Naive B cell (primary cell): ENCODE data around the gene BTBD2. TPM values are rescaled to one million over a fixed set of nuclear protein-coding genes. Genes with fewer than 3 reads are reported as not detected.
A peak's percentile ranks its signal among the peaks of the same experiment; 100 is the strongest.

Experiments
- ATAC-seq, 2 donors: fragments of 150-1000 bp; cut with Tn5 transposase; 2 replicates each; pipeline ENCODE4 v1.10.0; 2021; ENCODE audit warnings: low read depth in 2 of 2, mild to moderate bottlenecking in 2 of 2, moderate library complexity in 2 of 2
- DNase-seq: peaks from one replicate; pipeline ENCODE4 v3.0.0; 2022
- H3K27ac Mint-ChIP-seq, 6 donors: one replicate each; pipeline ENCODE4 v1.8.0; 2020 to 2022; ENCODE audit warnings: mild to moderate bottlenecking in 6 of 6, mixed read lengths in 6 of 6, moderate library complexity in 5 of 6, inconsistent platforms in 2 of 6
- H3K27me3 Mint-ChIP-seq, 3 donors: one replicate each; pipeline ENCODE4 v1.8.0; 2021 to 2022; ENCODE audit warnings: mixed read lengths in 3 of 3, mild to moderate bottlenecking in 1 of 3
- H3K36me3 Mint-ChIP-seq, 2 donors: one replicate each; pipeline ENCODE4 v1.8.0; 2020 to 2022; ENCODE audit warnings: mixed read lengths in 2 of 2, inconsistent platforms in 1 of 2, mild to moderate bottlenecking in 1 of 2
- H3K4me1 Mint-ChIP-seq, 3 donors: one replicate each; pipeline ENCODE4 v1.8.0; 2020 to 2022; ENCODE audit warnings: mixed read lengths in 3 of 3, inconsistent platforms in 1 of 3, mild to moderate bottlenecking in 1 of 3, moderate library complexity in 1 of 3
- H3K4me3 Mint-ChIP-seq, 8 donors: one replicate each; pipeline ENCODE4 v1.8.0; 2020 to 2022; ENCODE audit warnings: mild to moderate bottlenecking in 8 of 8, mixed read lengths in 8 of 8, moderate library complexity in 8 of 8, inconsistent platforms in 2 of 8
- H3K9me3 Mint-ChIP-seq, 7 donors: one replicate each; pipeline ENCODE4 v1.8.0; 2020 to 2022; ENCODE audit warnings: mixed read lengths in 7 of 7, mild to moderate bottlenecking in 5 of 7, inconsistent platforms in 2 of 7, moderate library complexity in 1 of 7
- polyA plus RNA-seq, 6 donors: library from polyadenylated mRNA; unstranded; fragments of 300-500 nt; fragmentation: Illumina TruSeq; gene quantifications; one replicate each; pipeline ENCODE4 v1.2.3, GENCODE V29; 2021; ENCODE audit warnings: low read depth in 6 of 6

BTBD2 gene
- polyA plus RNA-seq, 6 donors from 2014 or later: 1.7 to 9.2 (median 4.8) TPM

GRCh38 chr19:1944088-1944915 lies 71.2 kb downstream of the BTBD2 start:
- ATAC-seq: no peak
- Mint-ChIP-seq H3K9me3 (no peaks in the 10 kb centered on the region), H3K4me3 (peak overlapping the region in 7 of 8 donors; percentile 2 to 98 (median 59)), H3K4me1 (peaks cover 42 to 43% (median 42%) of the 10 kb centered on the region in 3 donors), H3K36me3 (no peaks in the 10 kb centered on the region), H3K27ac (peak overlapping the region in 4 of 6 donors; percentile 78 to 99 (median 89)), H3K27me3 (no peaks in the 10 kb centered on the region)
- no peak for DNase-seq

DNA sequence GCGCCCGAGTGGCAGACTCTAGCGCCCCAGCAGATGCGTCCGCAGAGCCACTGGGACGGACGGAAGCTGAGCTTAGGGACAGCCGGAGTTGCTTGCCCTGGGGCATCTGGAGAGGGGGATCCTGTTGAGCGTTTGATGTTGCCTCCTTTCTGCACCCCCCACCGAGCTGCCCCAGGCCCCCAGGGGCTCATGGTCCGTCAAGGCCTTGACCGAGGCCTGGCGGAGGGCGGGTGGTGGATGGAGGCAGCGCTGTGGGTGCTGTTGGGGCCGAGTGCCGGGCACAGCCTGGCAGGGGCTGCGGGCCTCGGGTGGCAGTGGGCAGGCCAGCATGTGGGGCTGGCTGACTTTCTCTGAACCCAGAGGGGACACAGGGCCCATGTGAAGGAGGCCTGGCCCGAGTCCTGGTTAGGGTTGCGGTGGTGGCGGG lies 71.8 kb downstream of the BTBD2 start:
- peak overlapping the region; percentile 90 to 100 (median 98) for H3K4me3 Mint-ChIP-seq
- no peak for ATAC-seq
- H3K27me3 Mint-ChIP-seq: no peaks in the 10 kb centered on the region
- H3K4me1 Mint-ChIP-seq: peaks cover 36 to 40% (median 37%) of the 10 kb centered on the region in 3 donors
- H3K9me3 Mint-ChIP-seq: no peaks in the 10 kb centered on the region
- H3K36me3 Mint-ChIP-seq: no peaks in the 10 kb centered on the region
- peak overlapping the region; percentile 98 to 100 (median 99) for H3K27ac Mint-ChIP-seq
- DNase-seq: no peak

DNA sequence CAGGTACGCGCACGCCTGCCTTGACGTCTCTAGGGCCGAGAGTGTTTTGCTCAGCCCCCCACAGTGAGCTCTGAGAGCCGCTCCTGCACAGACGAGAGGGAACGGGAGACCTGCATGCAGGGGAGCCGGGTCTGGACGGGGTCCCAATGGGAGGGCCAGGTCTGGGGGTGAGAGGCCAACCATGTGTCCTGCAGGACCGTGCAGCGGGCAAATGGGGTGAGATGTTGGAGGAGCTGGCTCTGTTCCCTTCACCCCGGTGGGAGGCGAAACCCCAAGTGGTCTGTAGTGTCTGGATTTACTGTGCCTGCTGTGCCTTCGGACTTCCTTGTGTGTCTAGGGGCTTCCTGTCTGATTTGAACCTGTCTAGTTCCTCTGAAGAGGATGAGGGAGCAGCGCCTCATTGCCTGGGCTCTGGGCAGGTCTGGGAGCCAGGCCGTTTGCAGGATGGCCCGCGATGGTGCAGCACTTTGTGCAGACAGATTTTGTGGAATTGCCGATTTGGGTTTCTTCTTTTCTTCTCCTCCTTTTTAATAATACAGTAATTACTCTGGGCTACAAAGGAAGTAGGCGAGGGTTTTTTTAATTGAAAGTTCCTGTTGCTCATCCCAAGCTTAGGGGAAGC lies 72.5 kb downstream of the BTBD2 start:
- ATAC-seq (peak in 1 of 2 donors; percentile 3), DNase-seq (peak; percentile 51)
- Mint-ChIP-seq H3K27me3 (no peaks in the 10 kb centered on the region), H3K27ac (peak overlapping the region; percentile 98 to 100 (median 99)), H3K36me3 (no peaks in the 10 kb centered on the region), H3K4me3 (peak overlapping the region; percentile 90 to 100 (median 98)), H3K4me1 (peaks cover 33 to 40% (median 34%) of the 10 kb centered on the region in 3 donors), H3K9me3 (no peaks in the 10 kb centered on the region)

- DNase-seq (peak; percentile 83), ATAC-seq (peak; percentile 56 to 57)
- H3K4me3 Mint-ChIP-seq: peak overlapping the region; percentile 90 to 100 (median 98)
- H3K27me3 Mint-ChIP-seq: no peaks in the 10 kb centered on the region
- H3K27ac Mint-ChIP-seq: peak overlapping the region; percentile 98 to 100 (median 99)
- H3K4me1 Mint-ChIP-seq: peaks cover 33 to 40% (median 38%) of the 10 kb centered on the region in 3 donors
- H3K9me3 Mint-ChIP-seq: no peaks in the 10 kb centered on the region
- H3K36me3 Mint-ChIP-seq: no peaks in the 10 kb centered on the region
Observed at GRCh38 chr19:1942078-1942933, 73.2 kb downstream of the BTBD2 start.

DNA sequence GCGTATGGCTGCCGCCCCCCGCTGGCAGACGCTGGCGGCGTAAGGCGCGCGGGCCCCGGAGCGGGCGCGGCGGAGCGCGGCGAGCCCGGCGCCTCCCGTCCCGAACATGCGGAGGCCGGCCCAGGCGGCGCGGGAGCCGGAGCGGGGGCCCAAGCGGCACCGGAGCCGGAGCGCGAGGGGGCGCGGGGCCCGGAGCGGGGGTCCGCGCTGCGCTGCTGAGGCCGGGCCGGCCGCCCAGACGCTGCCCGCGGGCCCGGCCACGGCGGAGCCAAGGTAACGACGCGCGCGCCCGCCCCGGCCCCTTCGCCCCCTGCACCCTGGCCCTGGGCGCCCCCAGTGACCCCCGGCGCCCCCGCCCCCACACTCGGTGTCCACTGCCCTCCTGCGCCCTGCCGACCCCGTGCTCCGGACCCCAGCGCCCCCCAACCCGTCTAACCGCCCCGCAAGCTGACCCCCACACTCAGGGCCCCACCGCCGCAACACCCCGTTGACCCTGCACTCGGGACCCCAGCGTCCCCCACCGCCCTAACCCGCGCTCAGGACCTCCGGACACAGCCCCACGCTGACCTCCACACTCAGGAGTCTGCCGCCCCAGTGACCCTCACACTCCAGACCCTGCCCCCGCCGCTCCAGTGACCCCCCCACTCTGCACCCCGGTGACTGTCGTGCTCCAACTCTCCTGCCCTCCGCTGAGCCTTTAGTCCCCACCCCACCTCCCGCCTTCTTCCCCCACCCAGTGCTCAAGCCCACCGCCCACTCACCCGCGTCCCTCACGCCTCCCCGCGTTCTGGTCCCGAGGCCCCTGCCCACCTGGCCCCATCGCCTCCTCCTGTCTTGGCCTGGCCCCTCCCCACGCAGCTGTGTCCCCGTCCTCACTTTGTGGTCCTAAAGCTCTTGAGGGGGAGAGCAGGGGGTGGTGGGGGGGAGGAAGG lies 74.1 kb downstream of the BTBD2 start, which contains the start of gene CSNK1G2:
CSNK1G2 (plus strand) TSS at position 27 of the 932 bp plus-strand sequence. CDS start 28,601 bp downstream, outside the sequence.
- ATAC-seq (peak; percentile 16 to 28), DNase-seq (no peak)
- Mint-ChIP-seq H3K27me3 (no peaks in the 10 kb centered on the region), H3K4me1 (peaks cover 37 to 45% (median 42%) of the 10 kb centered on the region in 3 donors), H3K27ac (peak within 1 kb of the TSS; percentile 98 to 100 (median 99)), H3K36me3 (no peaks in the 10 kb centered on the region), H3K4me3 (peak within 1 kb of the TSS; percentile 91 to 100 (median 98)), H3K9me3 (no peaks in the 10 kb centered on the region)

DNA sequence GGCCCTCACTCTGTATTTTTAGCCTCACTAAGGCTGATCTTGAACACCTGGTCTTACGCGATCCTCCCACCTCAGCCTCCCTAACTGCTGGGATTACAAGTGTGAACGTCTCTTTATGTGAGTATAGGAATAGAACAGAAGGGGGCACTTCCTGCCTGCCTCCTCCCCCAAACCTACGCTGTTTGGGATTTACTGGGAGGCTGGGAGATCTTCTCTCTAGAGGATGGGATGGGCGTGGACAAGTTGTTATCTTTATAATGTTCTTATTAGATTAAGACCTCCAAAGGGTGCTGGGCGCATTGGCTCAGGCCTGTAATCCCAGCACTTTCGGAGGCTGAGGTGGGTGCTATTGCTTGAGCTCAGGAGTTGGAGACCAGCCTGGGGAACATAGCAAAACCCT lies 77.4 kb downstream of the BTBD2 start:
- no peaks in the 10 kb centered on the region for H3K27me3 Mint-ChIP-seq
- no peak for ATAC-seq
- peak overlapping the region in 4 of 8 donors; percentile 31 to 73 (median 45) for H3K4me3 Mint-ChIP-seq
- DNase-seq: no peak
- H3K9me3 Mint-ChIP-seq: peaks cover 0 to 4% (median 0%) of the 10 kb centered on the region in 7 donors
- H3K4me1 Mint-ChIP-seq: peaks cover 51 to 58% (median 55%) of the 10 kb centered on the region in 3 donors
- peak overlapping the region; percentile 47 to 99 (median 76) for H3K27ac Mint-ChIP-seq
- no peaks in the 10 kb centered on the region for H3K36me3 Mint-ChIP-seq

DNA sequence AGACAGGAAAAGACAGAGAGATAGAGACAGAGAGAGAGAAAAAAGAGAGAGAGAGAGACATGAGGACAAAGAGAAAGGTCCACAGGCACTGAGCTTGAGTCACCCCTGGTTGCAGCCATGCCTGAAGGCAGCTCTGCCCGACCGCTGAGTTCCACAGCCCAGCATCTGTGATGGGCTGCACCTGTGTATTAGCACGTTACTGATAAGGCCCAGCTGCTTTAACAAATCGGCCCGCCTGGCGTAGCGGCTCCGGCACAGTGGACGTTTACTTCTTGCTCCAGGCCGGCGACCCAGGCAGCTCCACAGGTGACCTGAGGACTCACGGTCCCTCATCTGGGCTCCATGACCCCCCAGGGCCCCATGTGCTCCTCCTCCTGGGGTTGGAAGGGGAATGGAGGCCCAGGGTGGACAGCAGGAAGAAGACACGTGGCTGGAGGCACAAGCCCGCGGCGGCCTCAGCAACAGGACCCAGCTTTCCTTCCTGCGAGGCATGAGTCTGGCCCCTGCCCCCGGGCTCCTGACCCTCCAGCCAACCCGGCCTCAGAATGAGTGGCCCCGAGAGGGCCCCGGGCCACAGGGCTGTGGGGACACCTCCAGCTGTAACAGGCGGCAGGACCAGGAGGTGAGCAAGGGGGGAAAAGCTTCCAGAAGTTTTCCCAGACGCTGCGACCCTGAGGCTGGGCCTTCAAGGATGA lies 78.5 kb downstream of the BTBD2 start:
- H3K9me3 Mint-ChIP-seq: peaks cover 0 to 4% (median 0%) of the 10 kb centered on the region in 7 donors
- H3K27ac Mint-ChIP-seq: peak overlapping the region; percentile 91 to 99 (median 96)
- ATAC-seq (no peak), DNase-seq (no peak)
- no peaks in the 10 kb centered on the region for H3K27me3 Mint-ChIP-seq
- peaks cover 49 to 60% (median 56%) of the 10 kb centered on the region in 3 donors for H3K4me1 Mint-ChIP-seq
- peak overlapping the region in 3 of 8 donors; percentile 25 to 66 (median 60) for H3K4me3 Mint-ChIP-seq
- no peaks in the 10 kb centered on the region for H3K36me3 Mint-ChIP-seq

- Mint-ChIP-seq H3K27ac (peak overlapping the region; percentile 84 to 99 (median 96)), H3K27me3 (no peaks in the 10 kb centered on the region), H3K9me3 (peaks cover 0 to 4% (median 0%) of the 10 kb centered on the region in 7 donors), H3K36me3 (no peaks in the 10 kb centered on the region), H3K4me1 (peaks cover 48 to 66% (median 57%) of the 10 kb centered on the region in 3 donors), H3K4me3 (peak overlapping the region in 2 of 8 donors; percentile 60 to 66)
- no peak for DNase-seq
- no peak for ATAC-seq
Observed at GRCh38 chr19:1936430-1936829, 79.1 kb downstream of the BTBD2 start.

DNA sequence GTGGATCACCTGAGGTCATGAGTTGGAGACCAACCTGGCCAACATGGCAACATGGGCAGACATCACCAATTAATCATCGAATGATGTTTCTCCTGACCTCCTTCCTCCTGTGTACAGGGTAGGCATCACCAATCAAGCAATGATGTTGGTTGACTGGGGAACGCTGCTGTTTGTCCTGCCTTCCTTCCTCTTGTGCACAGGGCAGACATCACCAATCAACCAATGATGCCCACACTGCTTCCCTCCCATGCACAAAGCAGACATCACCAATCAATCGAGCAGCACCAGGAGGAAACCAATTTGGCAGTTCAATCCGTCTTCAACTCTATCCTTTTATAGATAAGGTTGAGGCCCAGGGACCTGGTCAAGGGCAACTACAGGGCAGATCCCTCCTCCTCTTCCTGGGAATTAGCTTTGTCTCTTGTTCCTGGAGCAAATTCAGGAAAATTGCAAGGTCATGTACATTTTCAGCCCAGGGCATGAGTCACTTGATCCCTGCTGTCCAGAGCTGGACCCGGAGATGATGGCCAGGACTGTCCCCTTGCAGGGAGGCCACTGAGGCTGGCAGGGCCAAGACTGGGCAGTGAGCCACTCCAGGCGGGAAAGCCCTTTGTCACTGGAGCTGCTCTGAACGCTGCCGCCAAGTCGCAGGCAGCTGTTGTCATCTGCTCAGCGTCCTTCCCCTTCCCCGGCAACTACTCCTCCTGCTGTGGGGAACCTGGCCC lies 79.9 kb downstream of the BTBD2 start:
- peaks cover 48 to 67% (median 57%) of the 10 kb centered on the region in 3 donors for H3K4me1 Mint-ChIP-seq
- H3K36me3 Mint-ChIP-seq: no peaks in the 10 kb centered on the region
- no peak for ATAC-seq
- H3K4me3 Mint-ChIP-seq: peak overlapping the region in 7 of 8 donors; percentile 31 to 75 (median 66)
- DNase-seq: no peak
- peaks cover 0 to 4% (median 0%) of the 10 kb centered on the region in 7 donors for H3K9me3 Mint-ChIP-seq
- no peaks in the 10 kb centered on the region for H3K27me3 Mint-ChIP-seq
- H3K27ac Mint-ChIP-seq: peak overlapping the region; percentile 9 to 99 (median 79)
